Activated T-cell treated with anti-CD3 and anti-CD28 coated beads, Interleukin-2, amount 50 U/mL, for 24 hours (primary cell): ENCODE measurements around the gene FOXJ2.

ENCODE experiments used
- DNase-seq: peaks from one replicate; pipeline ENCODE4 v3.0.0-alpha.2; 2020
- H3K27ac Mint-ChIP-seq: 2 replicates; pipeline ENCODE4 v1.8.0; 2020; ENCODE audit warnings: mild to moderate bottlenecking, mixed read lengths
- H3K27me3 Mint-ChIP-seq: 2 replicates; pipeline ENCODE4 v1.8.0; 2020; ENCODE audit warnings: mixed read lengths
- H3K36me3 Mint-ChIP-seq: 2 replicates; pipeline ENCODE4 v1.8.0; 2020; ENCODE audit warnings: low read depth, mixed read lengths
- H3K4me1 Mint-ChIP-seq: 2 replicates; pipeline ENCODE4 v1.8.0; 2020; ENCODE audit warnings: low read depth, mixed read lengths
- H3K4me3 Mint-ChIP-seq: 2 replicates; pipeline ENCODE4 v1.8.0; 2020; ENCODE audit warnings: mild to moderate bottlenecking, moderate library complexity, mixed read lengths
- H3K9me3 Mint-ChIP-seq: 2 replicates; pipeline ENCODE4 v1.8.0; 2020; ENCODE audit warnings: mixed read lengths

FOXJ2 gene

DNA sequence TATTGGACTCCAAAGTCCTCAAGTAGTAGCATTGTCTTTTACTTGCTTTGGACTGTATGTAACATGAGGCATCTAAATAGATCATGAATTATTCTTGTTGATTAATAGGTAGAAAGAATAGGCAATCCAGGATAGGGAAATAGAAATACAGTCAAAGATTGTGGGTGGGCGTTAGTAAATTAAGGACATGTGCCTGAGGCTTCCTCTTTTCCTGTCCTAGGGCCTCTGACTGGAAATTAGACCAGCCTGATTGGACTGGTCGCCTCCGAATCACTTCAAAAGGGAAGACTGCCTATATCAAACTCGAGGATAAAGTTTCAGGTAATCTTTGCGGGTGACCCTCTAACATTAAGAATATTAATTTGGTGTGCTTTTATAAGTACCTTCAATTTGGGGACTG, 57.2 kb downstream of the FOXJ2 start:
- no peak overlapping the region for H3K4me3 Mint-ChIP-seq
- H3K4me1 Mint-ChIP-seq = peaks cover 42% of the 10 kb centered on the region
- H3K27me3 Mint-ChIP-seq = no peaks in the 10 kb centered on the region
- no peaks in the 10 kb centered on the region for H3K9me3 Mint-ChIP-seq
- H3K36me3 Mint-ChIP-seq = peaks cover 84% of the 10 kb centered on the region
- DNase-seq = no peak
- H3K27ac Mint-ChIP-seq = peak overlapping the region; percentile 69

GRCh38 chr12:8093291-8093690, 60.8 kb downstream of the FOXJ2 start:
- Mint-ChIP-seq H3K36me3 (peaks cover 91% of the 10 kb centered on the region), H3K4me1 (peaks cover 17% of the 10 kb centered on the region), H3K27me3 (no peaks in the 10 kb centered on the region), H3K27ac (no peak overlapping the region), H3K4me3 (no peak overlapping the region), H3K9me3 (no peaks in the 10 kb centered on the region)
- no peak for DNase-seq

- H3K27ac Mint-ChIP-seq = peak overlapping the region; percentile 74
- peaks cover 82% of the 10 kb centered on the region for H3K36me3 Mint-ChIP-seq
- peaks cover 8% of the 10 kb centered on the region for H3K4me1 Mint-ChIP-seq
Measured at GRCh38 chr12:8096281-8096915, 63.9 kb downstream of the FOXJ2 start.

GRCh38 chr12:8099235-8099634, 66.7 kb downstream of the FOXJ2 start:
- Mint-ChIP-seq H3K4me1 (peaks cover 8% of the 10 kb centered on the region), H3K27me3 (no peaks in the 10 kb centered on the region), H3K4me3 (no peak overlapping the region), H3K27ac (peak overlapping the region; percentile 2), H3K9me3 (no peaks in the 10 kb centered on the region), H3K36me3 (peaks cover 63% of the 10 kb centered on the region)
- DNase-seq = no peak

More at GRCh38 chr12:8096281-8096915, 63.9 kb downstream of the FOXJ2 start:
- no peak for DNase-seq
- Mint-ChIP-seq H3K27me3 (no peaks in the 10 kb centered on the region), H3K9me3 (no peaks in the 10 kb centered on the region), H3K4me3 (no peak overlapping the region)
